Thoracic aorta endothelial cell (primary cell): ENCODE results near the gene PCID2. TPM values are rescaled to one million over a fixed set of nuclear protein-coding genes. Genes with fewer than 3 reads are reported as not detected.

Experiments
- small RNA-seq: library from RNA; depleted of rRNA; stranded (forward); fragments of <200 nt; gene quantifications from one replicate; pipeline ENCODE3, GENCODE V24; 2012
- total RNA-seq: library from RNA; depleted of rRNA; stranded (reverse); fragments of >200 nt; gene quantifications from 2 replicates; pipeline ENCODE4 v1.2.3, GENCODE V29; 2012

PCID2 gene
- total RNA-seq, result 64.3 and 73.8 TPM in 2 replicates

GRCh38 chr13:113208421-113209335 lies at the start of gene PCID2:
Gene PCID2, minus strand, starts transcription at chr13:113208669. Its CDS starts 35 bp downstream, at chr13:113208634.

GRCh38 chr13:113209336-113209758 lies 878 bp upstream of the PCID2 start, which contains the start of gene CUL4A:
Gene CUL4A, plus strand, starts transcription at chr13:113209613. Its CDS starts 15 bp downstream, at chr13:113209628.

GRCh38 chr13:113157929-113158747 lies 50.3 kb downstream of the PCID2 start, which contains the start of gene PROZ:
Gene PROZ, plus strand, starts transcription at chr13:113158648. Its CDS starts 13 bp downstream, at chr13:113158661.

Small RNA genes within 50 kb of the gene (small RNA-seq; reads per million reads assigned to genes)
- not detected for gene AL137002.1

Other genes with a start within 250 kb of the PCID2 start
- 0.07 TPM in 1 of 2 replicates, not detected in the other for gene MCF2L, start 239.5 kb downstream of the PCID2 start, total RNA-seq
- gene F7, start 102.9 kb downstream of the PCID2 start, total RNA-seq, result not detected in 2 replicates
- 0.40 TPM in 1 of 2 replicates, not detected in the other for gene F10, start 85.9 kb downstream of the PCID2 start, total RNA-seq
- gene PROZ, start 50.0 kb downstream of the PCID2 start, total RNA-seq, result not detected in 2 replicates
- gene CUL4A, start 944 bp upstream of the PCID2 start, total RNA-seq, result 130 and 131 TPM in 2 replicates
- gene LAMP1, start 88.6 kb upstream of the PCID2 start, total RNA-seq, result 121 and 130 TPM in 2 replicates
- 0.13 TPM in 1 of 2 replicates, not detected in the other for gene GRTP1, start 155.5 kb upstream of the PCID2 start, total RNA-seq
- 0.40 and 0.43 TPM in 2 replicates for gene ADPRHL1, start 244.8 kb upstream of the PCID2 start, total RNA-seq